NCI-H1436 (cell line): Measurements from ENCODE around the gene MINDY3.
"Not testable (repeated sequence)": the region's sequence is repeated elsewhere in the genome, so short reads cannot be mapped to it uniquely, and the experiment has no call there.

Experiments
- DNase-seq: peaks from one replicate; lab custom pipeline; 2025; lab: John Stamatoyannopoulos, UW

Gene MINDY3

GRCh38 chr10:15856328-15857015, 3.8 kb downstream of the MINDY3 start:
- DNase-seq: no peak

- no peak for DNase-seq
Measured at GRCh38 chr10:15853800-15854199, 6.5 kb downstream of the MINDY3 start.

- DNase-seq: no peak
Measured at GRCh38 chr10:15852111-15852557, 8.2 kb downstream of the MINDY3 start.

- DNase-seq: not testable (repeated sequence)
Measured at GRCh38 chr10:15850337-15850978, 9.8 kb downstream of the MINDY3 start.

GRCh38 chr10:15849316-15849715, 11.0 kb downstream of the MINDY3 start:
- no peak for DNase-seq

GRCh38 chr10:15847481-15847880, 12.8 kb downstream of the MINDY3 start:
- no peak for DNase-seq

- no peak for DNase-seq
Measured at GRCh38 chr10:15844517-15844916, 15.8 kb downstream of the MINDY3 start.

GRCh38 chr10:15843695-15844094, 16.6 kb downstream of the MINDY3 start:
- DNase-seq: no peak

GRCh38 chr10:15842556-15843169, 17.6 kb downstream of the MINDY3 start:
- no peak for DNase-seq

- no peak for DNase-seq
Measured at GRCh38 chr10:15841696-15842095, 18.6 kb downstream of the MINDY3 start.

- DNase-seq: no peak
Measured at GRCh38 chr10:15836807-15837206, 23.5 kb downstream of the MINDY3 start.

GRCh38 chr10:15829495-15829894, 30.8 kb downstream of the MINDY3 start:
- DNase-seq: no peak

- DNase-seq: no peak
Measured at GRCh38 chr10:15824498-15824897, 35.8 kb downstream of the MINDY3 start.

- no peak for DNase-seq
Measured at GRCh38 chr10:15822131-15822530, 38.2 kb downstream of the MINDY3 start.

- DNase-seq: no peak
Measured at GRCh38 chr10:15821046-15821683, 39.1 kb downstream of the MINDY3 start.

- DNase-seq: no peak
Measured at GRCh38 chr10:15817409-15818046, 42.8 kb downstream of the MINDY3 start.

- DNase-seq: peak; percentile 34
Measured at GRCh38 chr10:15815242-15815885, 44.9 kb downstream of the MINDY3 start.

- DNase-seq: no peak
Measured at GRCh38 chr10:15814565-15814964, 45.7 kb downstream of the MINDY3 start.

- DNase-seq: no peak
Measured at GRCh38 chr10:15813415-15813814, 46.9 kb downstream of the MINDY3 start.

GRCh38 chr10:15809450-15809849, 50.9 kb downstream of the MINDY3 start:
- no peak for DNase-seq

GRCh38 chr10:15808204-15808797, 52.0 kb downstream of the MINDY3 start:
- DNase-seq: no peak
